Activated naive CD4-positive, alpha-beta T cell treated with anti-CD3 and anti-CD28 coated beads, Interleukin-2, amount 50 U/mL, for 24 hours (primary cell): ENCODE measurements around the gene LAT.
"Not testable (repeated sequence)": the region's sequence is repeated elsewhere in the genome, so short reads cannot be mapped to it uniquely, and the experiment has no call there.

Experiments
- H3K27ac Mint-ChIP-seq: one replicate; pipeline ENCODE4 v1.8.0; 2021; ENCODE audit warnings: mild to moderate bottlenecking, mixed read lengths
- H3K27me3 Mint-ChIP-seq: one replicate; pipeline ENCODE4 v1.8.0; 2021; ENCODE audit warnings: mixed read lengths
- H3K36me3 Mint-ChIP-seq: one replicate; pipeline ENCODE4 v1.8.0; 2021; ENCODE audit warnings: mixed read lengths
- H3K4me1 Mint-ChIP-seq: one replicate; pipeline ENCODE4 v1.8.0; 2021; ENCODE audit warnings: mixed read lengths
- H3K4me3 Mint-ChIP-seq: one replicate; pipeline ENCODE4 v1.8.0; 2021; ENCODE audit warnings: mild to moderate bottlenecking, mixed read lengths
- H3K9me3 Mint-ChIP-seq: one replicate; pipeline ENCODE4 v1.8.0; 2021; ENCODE audit warnings: mixed read lengths

LAT gene

GRCh38 chr16:28986492-28986891, 1.6 kb downstream of the LAT start:
- Mint-ChIP-seq H3K27ac (peak overlapping the region; percentile 97), H3K4me3 (peak overlapping the region; percentile 98), H3K36me3 (peaks cover 48% of the 10 kb centered on the region), H3K27me3 (no peaks in the 10 kb centered on the region), H3K4me1 (peaks cover 66% of the 10 kb centered on the region), H3K9me3 (peaks cover 8% of the 10 kb centered on the region)

- Mint-ChIP-seq H3K4me1 (peaks cover 64% of the 10 kb centered on the region), H3K9me3 (peaks cover 8% of the 10 kb centered on the region), H3K27me3 (no peaks in the 10 kb centered on the region), H3K36me3 (peaks cover 43% of the 10 kb centered on the region), H3K27ac (peak overlapping the region; percentile 100), H3K4me3 (peak overlapping the region; percentile 98)
Observed at GRCh38 chr16:28987170-28987853, 2.5 kb downstream of the LAT start.

GRCh38 chr16:28989363-28989762, 4.5 kb downstream of the LAT start:
- Mint-ChIP-seq H3K4me3 (peak overlapping the region; percentile 74), H3K9me3 (peaks cover 8% of the 10 kb centered on the region), H3K36me3 (peaks cover 32% of the 10 kb centered on the region), H3K27me3 (no peaks in the 10 kb centered on the region), H3K27ac (peak overlapping the region; percentile 95), H3K4me1 (peaks cover 51% of the 10 kb centered on the region)

- peak overlapping the region; percentile 100 for H3K27ac Mint-ChIP-seq
- H3K4me1 Mint-ChIP-seq, result peaks cover 52% of the 10 kb centered on the region
- peaks cover 8% of the 10 kb centered on the region for H3K9me3 Mint-ChIP-seq
- peak overlapping the region; percentile 88 for H3K4me3 Mint-ChIP-seq
- H3K27me3 Mint-ChIP-seq, result no peaks in the 10 kb centered on the region
- H3K36me3 Mint-ChIP-seq, result peaks cover 31% of the 10 kb centered on the region
Observed at GRCh38 chr16:28990375-28991040, 5.7 kb downstream of the LAT start.

- Mint-ChIP-seq H3K9me3 (peaks cover 8% of the 10 kb centered on the region), H3K36me3 (peaks cover 30% of the 10 kb centered on the region), H3K4me3 (no peak overlapping the region), H3K27me3 (no peaks in the 10 kb centered on the region), H3K4me1 (peaks cover 52% of the 10 kb centered on the region), H3K27ac (no peak overlapping the region)
Observed at GRCh38 chr16:28991687-28992086, 6.8 kb downstream of the LAT start.

GRCh38 chr16:28992496-28992895, 7.6 kb downstream of the LAT start:
- peaks cover 45% of the 10 kb centered on the region for H3K4me1 Mint-ChIP-seq
- peaks cover 23% of the 10 kb centered on the region for H3K36me3 Mint-ChIP-seq
- H3K27me3 Mint-ChIP-seq, result no peaks in the 10 kb centered on the region
- peaks cover 2% of the 10 kb centered on the region for H3K9me3 Mint-ChIP-seq
- peak overlapping the region; percentile 68 for H3K27ac Mint-ChIP-seq
- no peak overlapping the region for H3K4me3 Mint-ChIP-seq

- no peak overlapping the region for H3K4me3 Mint-ChIP-seq
Observed at GRCh38 chr16:28998837-28999236, 14.0 kb downstream of the LAT start.

GRCh38 chr16:28999577-28999976, 14.7 kb downstream of the LAT start:
- no peak overlapping the region for H3K4me3 Mint-ChIP-seq
- no peaks in the 10 kb centered on the region for H3K36me3 Mint-ChIP-seq
- peaks cover 21% of the 10 kb centered on the region for H3K4me1 Mint-ChIP-seq
- H3K9me3 Mint-ChIP-seq, result no peaks in the 10 kb centered on the region
- no peaks in the 10 kb centered on the region for H3K27me3 Mint-ChIP-seq
- H3K27ac Mint-ChIP-seq, result peak overlapping the region; percentile 17

More at GRCh38 chr16:28998837-28999236, 14.0 kb downstream of the LAT start:
- Mint-ChIP-seq H3K27ac (no peak overlapping the region), H3K9me3 (no peaks in the 10 kb centered on the region), H3K4me1 (peaks cover 19% of the 10 kb centered on the region), H3K36me3 (no peaks in the 10 kb centered on the region), H3K27me3 (no peaks in the 10 kb centered on the region)

GRCh38 chr16:29000019-29000418, 15.2 kb downstream of the LAT start:
- no peaks in the 10 kb centered on the region for H3K9me3 Mint-ChIP-seq
- no peaks in the 10 kb centered on the region for H3K36me3 Mint-ChIP-seq
- peaks cover 25% of the 10 kb centered on the region for H3K4me1 Mint-ChIP-seq
- H3K27me3 Mint-ChIP-seq, result no peaks in the 10 kb centered on the region
- no peak overlapping the region for H3K27ac Mint-ChIP-seq
- H3K4me3 Mint-ChIP-seq, result no peak overlapping the region

- H3K27me3 Mint-ChIP-seq, H3K9me3 Mint-ChIP-seq, H3K4me3 Mint-ChIP-seq, H3K27ac Mint-ChIP-seq, H3K36me3 Mint-ChIP-seq: not testable (repeated sequence)
- H3K4me1 Mint-ChIP-seq, result peaks cover 40% of the 10 kb centered on the region
Observed at GRCh38 chr16:29004496-29005139, 19.8 kb downstream of the LAT start.

GRCh38 chr16:29007730-29008593, 23.1 kb downstream of the LAT start:
- H3K36me3 Mint-ChIP-seq, result no peaks in the 10 kb centered on the region
- no peaks in the 10 kb centered on the region for H3K9me3 Mint-ChIP-seq
- H3K27ac Mint-ChIP-seq, result peak overlapping the region; percentile 99
- peak overlapping the region; percentile 67 for H3K4me3 Mint-ChIP-seq
- H3K27me3 Mint-ChIP-seq, result no peaks in the 10 kb centered on the region
- peaks cover 65% of the 10 kb centered on the region for H3K4me1 Mint-ChIP-seq

- Mint-ChIP-seq H3K4me3 (peak overlapping the region; percentile 69), H3K36me3 (no peaks in the 10 kb centered on the region), H3K9me3 (no peaks in the 10 kb centered on the region), H3K27me3 (no peaks in the 10 kb centered on the region), H3K27ac (peak overlapping the region; percentile 98), H3K4me1 (peaks cover 76% of the 10 kb centered on the region)
Observed at GRCh38 chr16:29009050-29009837, 24.4 kb downstream of the LAT start.

- peak overlapping the region; percentile 15 for H3K4me3 Mint-ChIP-seq
- H3K36me3 Mint-ChIP-seq, result no peaks in the 10 kb centered on the region
- no peaks in the 10 kb centered on the region for H3K9me3 Mint-ChIP-seq
- H3K4me1 Mint-ChIP-seq, result peaks cover 77% of the 10 kb centered on the region
- H3K27ac Mint-ChIP-seq, result peak overlapping the region; percentile 98
- no peaks in the 10 kb centered on the region for H3K27me3 Mint-ChIP-seq
Observed at GRCh38 chr16:29009838-29010166, 24.9 kb downstream of the LAT start.

- H3K36me3 Mint-ChIP-seq, result no peaks in the 10 kb centered on the region
- H3K27me3 Mint-ChIP-seq, result no peaks in the 10 kb centered on the region
- H3K27ac Mint-ChIP-seq, result peak overlapping the region; percentile 100
- peaks cover 76% of the 10 kb centered on the region for H3K4me1 Mint-ChIP-seq
- no peak overlapping the region for H3K4me3 Mint-ChIP-seq
- H3K9me3 Mint-ChIP-seq, result no peaks in the 10 kb centered on the region
Observed at GRCh38 chr16:29011112-29011511, 26.3 kb downstream of the LAT start.

GRCh38 chr16:29011851-29012250, 27.0 kb downstream of the LAT start:
- H3K27me3 Mint-ChIP-seq, result no peaks in the 10 kb centered on the region
- no peaks in the 10 kb centered on the region for H3K36me3 Mint-ChIP-seq
- peaks cover 77% of the 10 kb centered on the region for H3K4me1 Mint-ChIP-seq
- H3K27ac Mint-ChIP-seq, result peak overlapping the region; percentile 100
- no peak overlapping the region for H3K4me3 Mint-ChIP-seq
- H3K9me3 Mint-ChIP-seq, result no peaks in the 10 kb centered on the region
